Stimulated activated CD4-positive, alpha-beta T cell treated with anti-CD3 and anti-CD28 coated beads, Interleukin-4, amount 100 ng/mL, for 24 hours (primary cell): Measurements from ENCODE around the gene DNAJC21.
A peak's percentile ranks its signal among the peaks of the same experiment; 100 is the strongest.
"Not testable (repeated sequence)": the region's sequence is repeated elsewhere in the genome, so short reads cannot be mapped to it uniquely, and the experiment has no call there.

ENCODE experiments used
- DNase-seq: peaks from one replicate; pipeline ENCODE4 v3.0.0-alpha.2; 2020

DNAJC21 gene

GRCh38 chr5:34923694-34924461 lies 5.5 kb upstream of the DNAJC21 start:
- peak; percentile 54 for DNase-seq

- no peak for DNase-seq
Measured at GRCh38 chr5:34924462-34924765, 4.9 kb upstream of the DNAJC21 start.

GRCh38 chr5:34926318-34926888 lies 3.0 kb upstream of the DNAJC21 start:
- DNase-seq: no peak

GRCh38 chr5:34927785-34928184 lies 1.6 kb upstream of the DNAJC21 start:
- no peak for DNase-seq

GRCh38 chr5:34928267-34928666 lies 1.1 kb upstream of the DNAJC21 start:
- DNase-seq: no peak

- peak; percentile 83 for DNase-seq
Measured at GRCh38 chr5:34929720-34930461, 532 bp downstream of the DNAJC21 start.

- no peak for DNase-seq
Measured at GRCh38 chr5:34930462-34930844, 1.1 kb downstream of the DNAJC21 start.

- DNase-seq: no peak
Measured at GRCh38 chr5:34930870-34931269, 1.5 kb downstream of the DNAJC21 start.

GRCh38 chr5:34932947-34933346 lies 3.6 kb downstream of the DNAJC21 start:
- no peak for DNase-seq

GRCh38 chr5:34941936-34942335 lies 12.6 kb downstream of the DNAJC21 start:
- no peak for DNase-seq

- DNase-seq: no peak
Measured at GRCh38 chr5:34944044-34944443, 14.7 kb downstream of the DNAJC21 start.

- DNase-seq: no peak
Measured at GRCh38 chr5:34944460-34945047, 15.2 kb downstream of the DNAJC21 start.

- DNase-seq: no peak
Measured at GRCh38 chr5:34957321-34957720, 28.0 kb downstream of the DNAJC21 start.

GRCh38 chr5:34957857-34958690 lies 28.7 kb downstream of the DNAJC21 start:
- no peak for DNase-seq

- peak; percentile 6 for DNase-seq
Measured at GRCh38 chr5:34959323-34959722, 30.0 kb downstream of the DNAJC21 start.

- DNase-seq: no peak
Measured at GRCh38 chr5:34967540-34967939, 38.2 kb downstream of the DNAJC21 start.

- no peak for DNase-seq
Measured at GRCh38 chr5:34968258-34968657, 38.9 kb downstream of the DNAJC21 start.

GRCh38 chr5:34970552-34970951 lies 41.2 kb downstream of the DNAJC21 start:
- no peak for DNase-seq

GRCh38 chr5:34971655-34972054 lies 42.3 kb downstream of the DNAJC21 start:
- DNase-seq: not testable (repeated sequence)

- DNase-seq: no peak
Measured at GRCh38 chr5:34976347-34976746, 47.0 kb downstream of the DNAJC21 start.

GRCh38 chr5:34977934-34978613 lies 48.7 kb downstream of the DNAJC21 start:
- DNase-seq: no peak

- no peak for DNase-seq
Measured at GRCh38 chr5:34978681-34979080, 49.3 kb downstream of the DNAJC21 start.
